HG02759 (cell line): Measurements from ENCODE around the gene CAPZA1.
"Not testable (repeated sequence)": the region's sequence is repeated elsewhere in the genome, so short reads cannot be mapped to it uniquely, and the experiment has no call there.

Experiments
- ATAC-seq: cut with Tn5 transposase; IDR thresholded peaks from one replicate; pipeline ENCODE4 v1.9.1; 2021; ENCODE audit warnings: mild to moderate bottlenecking, moderate library complexity; ENCODE audit not compliant: unreplicated experiment

CAPZA1 gene

GRCh38 chr1:112619518-112620376, at the start of gene CAPZA1:
TSS of gene CAPZA1 (plus strand) at chr1:112619832. CDS start at chr1:112619845, 13 bp downstream.
- ATAC-seq = peak; percentile 88

DNA sequence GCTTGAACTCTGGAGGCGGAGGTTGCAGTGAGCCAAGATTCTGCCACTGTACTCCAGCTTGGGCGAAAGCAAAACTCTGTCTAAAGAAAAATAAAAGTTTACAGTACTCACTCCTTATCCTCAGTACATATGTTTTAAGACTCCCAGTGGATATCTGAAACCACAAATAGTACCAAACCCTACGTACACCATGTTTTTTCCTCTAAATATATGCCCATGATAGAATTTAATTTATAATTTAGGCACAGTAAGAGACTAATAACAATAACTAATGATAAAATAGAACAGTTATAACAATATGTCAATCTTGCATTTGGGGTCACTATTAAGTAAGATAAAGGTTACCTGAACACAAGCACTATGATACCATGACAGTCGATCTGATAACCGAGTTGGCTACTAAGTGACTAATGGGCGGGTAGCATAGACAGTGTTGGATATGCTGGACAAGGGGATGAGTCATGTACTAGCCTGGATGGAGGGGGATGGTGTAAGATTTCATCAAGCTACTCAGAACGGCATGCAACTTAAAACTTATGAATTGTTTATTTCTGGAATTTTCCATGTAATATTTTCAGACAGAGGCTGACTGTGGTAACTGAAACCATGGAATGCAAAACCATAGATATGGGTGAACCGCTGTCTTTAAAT, 44.4 kb upstream of the CAPZA1 start:
- no peak for ATAC-seq

DNA sequence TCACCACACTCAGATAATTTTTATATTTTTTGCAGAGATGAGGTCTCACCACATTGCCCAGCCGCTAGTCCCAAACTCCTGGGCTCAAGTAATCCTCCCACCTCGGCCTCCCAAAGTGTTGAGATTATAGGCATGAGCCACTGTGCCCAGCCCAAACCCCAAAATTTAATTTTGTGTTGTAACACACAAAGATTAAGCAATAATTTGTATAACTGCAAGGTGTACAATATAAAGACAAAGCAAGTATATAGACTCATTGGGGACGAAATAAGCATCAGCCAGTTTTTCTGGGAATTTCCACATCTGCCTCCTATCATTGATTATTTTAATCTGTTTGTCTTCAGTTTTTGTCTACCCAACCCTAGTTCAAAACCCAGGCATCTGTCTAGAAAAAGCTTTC, 43.4 kb upstream of the CAPZA1 start:
- ATAC-seq = no peak

- ATAC-seq = no peak
Observed at GRCh38 chr1:112579801-112580510, 39.7 kb upstream of the CAPZA1 start.

GRCh38 chr1:112581586-112582192, 37.9 kb upstream of the CAPZA1 start:
- no peak for ATAC-seq

DNA sequence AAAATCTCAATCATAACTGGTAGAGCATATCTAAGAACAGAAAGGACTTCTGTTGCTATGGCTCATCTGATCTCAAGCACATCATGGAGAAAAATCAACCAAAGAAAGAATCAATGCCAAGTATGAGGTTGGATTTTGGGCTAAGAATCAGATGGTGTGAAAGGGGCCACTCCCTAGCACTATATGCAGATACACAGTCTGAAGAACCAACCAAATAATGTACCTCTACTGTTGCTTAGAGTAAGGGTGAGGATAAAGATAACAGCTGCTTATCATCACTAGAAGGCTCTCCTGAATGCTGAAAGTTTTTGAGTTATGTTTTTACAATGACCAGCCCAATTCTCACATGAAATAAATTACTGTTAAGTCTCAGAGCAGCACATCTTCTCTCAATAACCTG, 36.3 kb upstream of the CAPZA1 start:
- ATAC-seq = no peak

GRCh38 chr1:112589766-112590165, 29.9 kb upstream of the CAPZA1 start:
- no peak for ATAC-seq

DNA sequence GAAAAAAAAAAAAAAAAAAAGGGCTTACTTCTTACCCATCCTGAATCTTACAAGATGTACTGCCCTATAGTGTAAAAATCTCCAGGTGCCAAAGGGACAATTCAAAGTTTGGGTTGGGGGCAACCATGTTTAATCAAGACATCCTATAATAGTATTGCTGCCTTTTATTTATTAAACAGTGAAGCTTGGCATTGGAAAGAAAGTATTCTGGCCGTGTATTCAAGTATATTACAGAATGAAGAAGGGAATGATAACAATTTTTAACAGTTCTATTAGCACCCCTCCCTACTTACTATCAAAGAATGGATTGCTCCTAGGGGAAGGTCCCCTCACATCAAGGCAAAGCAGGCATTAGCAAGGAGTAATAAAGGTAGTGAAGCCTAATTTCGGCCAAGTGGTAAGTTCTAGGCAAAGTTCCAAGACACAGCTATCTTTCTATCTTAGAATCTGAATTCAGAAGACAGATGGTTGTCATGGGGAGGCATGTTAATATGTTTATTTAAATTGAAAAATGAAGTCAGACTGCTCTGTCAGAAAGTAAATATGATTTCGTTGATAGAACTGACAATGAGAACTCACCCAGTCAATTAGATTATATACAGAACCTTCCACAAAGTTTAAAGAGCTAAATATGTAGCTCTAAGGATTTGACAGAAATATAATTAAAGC, 25.3 kb upstream of the CAPZA1 start:
- no peak for ATAC-seq

- ATAC-seq = no peak
Observed at GRCh38 chr1:112599477-112599876, 20.2 kb upstream of the CAPZA1 start.

GRCh38 chr1:112603012-112603411, 16.6 kb upstream of the CAPZA1 start:
- no peak for ATAC-seq

GRCh38 chr1:112603541-112603940, 16.1 kb upstream of the CAPZA1 start:
- ATAC-seq = no peak

- no peak for ATAC-seq
Observed at GRCh38 chr1:112605633-112606327, 13.9 kb upstream of the CAPZA1 start.

DNA sequence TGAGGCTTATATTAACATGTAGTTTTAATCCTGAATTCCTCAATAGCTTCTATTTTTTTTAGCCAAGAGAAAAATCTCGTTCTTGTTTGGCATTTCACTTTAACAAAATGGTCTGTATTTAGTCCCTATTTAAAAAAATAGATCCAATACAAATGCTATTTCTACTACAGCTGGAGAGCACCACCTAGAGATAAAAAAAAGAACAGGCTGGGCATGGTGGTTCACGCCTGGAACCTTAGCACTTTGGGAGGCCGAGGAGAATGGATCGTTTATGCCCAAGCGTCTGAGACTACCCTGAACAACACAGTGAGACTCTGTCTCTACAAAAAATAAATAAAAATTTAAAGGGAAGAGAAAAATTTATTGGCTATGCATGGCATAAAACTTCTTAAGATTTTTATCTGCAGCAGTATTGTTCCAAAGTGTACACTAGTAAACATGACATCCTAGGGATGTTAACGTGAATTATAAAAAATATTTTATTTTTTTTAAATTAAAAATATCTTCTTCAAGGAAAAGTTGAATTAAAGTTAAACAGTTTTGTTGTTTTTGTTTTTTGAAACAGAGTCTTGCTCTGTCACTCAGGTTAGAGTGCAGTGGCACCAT, 5.1 kb upstream of the CAPZA1 start:
- ATAC-seq = no peak

GRCh38 chr1:112618114-112618720, 1.4 kb upstream of the CAPZA1 start:
- ATAC-seq = no peak

DNA sequence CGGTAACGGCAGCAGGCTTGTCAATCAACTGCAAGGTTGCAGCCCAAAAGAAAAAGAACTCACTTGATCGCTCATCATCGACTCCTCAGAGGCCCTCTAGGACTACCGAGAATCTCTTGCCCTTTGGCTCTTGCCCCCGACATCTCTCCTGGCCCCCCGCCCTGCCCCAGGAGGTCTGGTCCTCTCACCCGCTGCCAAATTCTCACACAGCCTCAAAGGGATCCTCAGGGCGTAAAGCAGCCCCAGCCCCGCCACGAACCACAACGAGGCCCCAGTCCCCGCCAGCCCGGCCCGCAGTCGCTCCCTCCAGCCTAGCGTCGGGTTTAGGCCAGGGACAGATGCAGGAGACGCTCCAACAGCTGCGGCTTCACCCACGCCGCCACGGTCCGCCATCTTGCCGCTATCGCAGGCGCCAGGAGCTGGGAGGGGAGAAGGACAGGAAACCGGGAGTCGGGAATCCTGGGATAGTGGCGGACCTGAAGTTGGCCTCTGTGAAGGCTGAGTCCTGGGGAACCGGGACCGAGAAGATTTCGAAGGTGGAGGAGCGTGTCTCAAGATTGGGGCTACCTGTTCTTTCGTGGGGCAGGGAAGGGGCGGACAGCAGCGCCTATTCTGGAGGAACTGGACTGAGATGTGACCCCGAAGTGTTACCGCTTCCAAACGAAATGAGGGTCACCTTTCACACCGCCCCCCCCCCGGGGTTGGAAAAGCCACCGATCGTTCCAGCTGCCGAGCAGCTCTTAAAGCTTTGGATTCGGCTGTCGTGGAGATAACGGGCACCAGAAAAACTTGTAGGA, 713 bp upstream of the CAPZA1 start, which contains the start of gene ST7L:
TSS of gene ST7L (minus strand) at position 421 of the 797 bp plus-strand sequence. CDS start at position 393, 28 bp downstream.
- ATAC-seq = peak; percentile 20

- no peak for ATAC-seq
Observed at GRCh38 chr1:112620377-112620695, 704 bp downstream of the CAPZA1 start.

DNA sequence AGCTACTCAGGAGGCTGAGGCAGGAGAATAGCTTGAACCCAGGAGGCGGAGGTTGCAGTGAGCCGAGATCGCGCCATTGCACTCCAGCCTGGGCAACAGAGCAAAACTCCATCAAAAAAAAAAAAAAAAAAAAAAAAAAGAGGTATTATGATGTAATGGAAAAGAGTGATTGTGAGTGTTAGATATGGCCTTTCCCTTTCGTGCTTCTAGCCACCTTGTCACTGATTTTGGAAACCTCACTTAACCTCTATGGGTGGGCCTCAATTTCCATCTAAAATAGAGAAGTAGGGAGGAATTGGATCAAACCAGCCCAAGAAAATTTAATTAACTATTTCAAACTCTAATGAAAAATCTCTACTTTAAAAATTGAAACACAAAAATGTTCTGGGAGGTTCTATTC, 4.9 kb downstream of the CAPZA1 start:
- ATAC-seq = not testable (repeated sequence)

GRCh38 chr1:112625696-112626095, 6.1 kb downstream of the CAPZA1 start:
- ATAC-seq = no peak
